NCI-H748 treated with DMSO at 0.1 percent for 48 hours (cell line): ENCODE results near the gene IBA57.
"Not testable (repeated sequence)": the region's sequence is repeated elsewhere in the genome, so short reads cannot be mapped to it uniquely, and the experiment has no call there.

Experiments used
- DNase-seq: peaks from one replicate; lab custom pipeline; 2025; lab: John Stamatoyannopoulos, UW

The IBA57 gene

DNA sequence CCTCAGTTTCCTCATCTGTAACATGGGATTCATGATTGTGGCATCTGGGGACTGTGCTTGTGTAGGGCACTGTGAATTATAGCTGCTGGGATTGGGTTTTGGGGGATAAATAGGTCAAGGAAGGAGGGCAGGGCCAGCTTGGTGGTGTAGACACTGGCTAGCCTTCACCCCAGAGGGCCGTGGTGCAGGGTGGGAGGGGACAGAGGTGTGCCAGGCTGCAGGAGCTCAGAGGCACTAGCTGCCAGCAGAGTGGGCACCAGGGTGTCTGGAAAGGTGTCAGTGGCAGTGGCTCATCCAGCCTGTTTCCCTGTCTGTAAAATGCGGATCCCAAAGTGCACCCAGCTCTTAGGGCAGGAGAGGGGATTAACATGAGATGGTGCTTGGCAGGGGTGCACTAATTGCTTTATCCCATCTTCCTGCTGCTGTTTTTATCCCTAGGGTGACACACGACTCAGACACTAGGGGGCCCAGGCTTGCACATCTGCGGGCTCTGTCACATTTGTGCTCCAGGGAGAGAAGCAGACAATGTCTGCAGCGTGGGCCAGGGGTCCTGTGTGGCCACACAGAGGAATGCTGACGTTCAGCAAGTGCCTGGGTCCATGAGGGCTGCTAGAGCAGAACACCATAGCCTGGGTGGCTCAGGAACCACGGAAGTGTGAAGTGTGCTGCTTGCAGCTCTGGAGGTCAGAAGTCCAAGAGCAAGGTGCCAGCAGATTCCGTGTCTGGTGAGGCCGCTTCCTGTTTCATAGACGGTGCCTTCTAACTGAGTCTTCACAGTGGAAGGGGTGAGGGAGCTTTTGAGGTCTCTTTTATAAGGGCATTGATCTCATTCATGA is 61.6 kb downstream of the IBA57 start:
- no peak for DNase-seq

DNA sequence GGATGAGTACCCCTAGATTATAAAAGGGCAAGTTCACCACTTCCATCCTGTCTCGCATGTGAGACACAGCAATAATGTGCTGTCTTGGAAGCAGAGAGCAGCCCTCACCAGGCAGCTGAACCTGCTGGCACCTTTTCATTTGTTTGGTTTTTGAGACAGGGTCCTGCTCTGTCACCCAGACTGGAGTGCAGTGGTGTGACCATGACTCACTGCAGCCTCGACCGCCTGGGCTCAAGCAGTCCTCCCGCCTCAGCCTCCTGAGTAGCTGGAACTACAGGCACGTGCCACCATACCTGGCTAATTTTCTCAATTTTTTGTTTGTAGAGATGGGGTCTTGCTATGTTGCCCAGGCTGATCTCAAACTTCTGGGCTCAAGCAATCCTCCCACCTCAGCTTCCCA is 62.5 kb downstream of the IBA57 start:
- not testable (repeated sequence) for DNase-seq

DNA sequence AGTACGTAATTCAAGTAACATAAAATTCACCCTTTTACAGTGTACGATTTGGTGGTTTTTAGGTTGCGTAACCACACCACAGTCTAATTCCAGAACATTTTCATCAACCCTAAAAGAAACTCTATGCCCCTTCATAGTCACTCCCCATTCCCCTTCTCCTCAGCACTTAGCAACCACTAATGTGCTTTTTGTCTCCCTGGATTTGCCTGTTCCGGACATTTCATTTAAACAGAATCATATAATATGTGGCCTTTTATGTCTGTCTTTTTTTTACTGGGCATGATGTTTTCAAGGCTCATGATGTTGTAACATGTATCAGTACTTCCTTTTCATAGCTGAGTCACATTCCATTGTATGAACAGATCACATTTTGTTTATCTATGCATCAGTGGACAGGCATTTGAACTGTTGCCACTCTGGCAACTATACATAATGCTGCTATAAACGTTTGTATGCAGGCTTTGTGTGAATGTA is 63.0 kb downstream of the IBA57 start:
- no peak for DNase-seq

DNA sequence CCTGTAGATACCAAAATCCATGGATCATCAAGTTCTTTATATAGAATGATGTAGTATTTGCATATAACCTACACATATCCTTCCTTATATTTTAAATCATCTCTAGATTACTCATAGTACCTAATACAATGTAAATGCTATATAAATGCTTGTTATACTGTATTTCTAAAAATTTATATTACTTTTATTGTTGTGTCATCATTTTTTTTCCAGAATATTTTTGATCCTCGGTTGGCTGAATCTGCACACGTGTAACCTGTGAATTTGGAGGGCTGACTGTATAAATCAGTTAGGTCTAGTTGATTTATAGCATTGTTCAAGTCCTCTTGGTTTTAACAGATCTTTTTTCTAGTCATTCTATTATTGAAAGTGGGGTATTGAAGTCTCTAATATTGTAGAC is 65.6 kb downstream of the IBA57 start:
- no peak for DNase-seq
